ENCODE measurements around the gene GPATCH4.

The GPATCH4 gene

GRCh38 chr1:156624814-156625435 is 23.6 kb upstream of the GPATCH4 start:
- Histone ChIP-seq H3K27ac (no peak overlapping the region; the same call in 1 of the 2 replicates), H3K27me3 (ENCODE audit: insufficient read depth, low read depth, severe bottlenecking) (peaks cover 15% of the 10 kb centered on the region), H3K9me3 (ENCODE audit: severe bottlenecking) (no peaks in the 10 kb centered on the region), H3K36me3 (no peaks in the 10 kb centered on the region), H3K4me3 (ENCODE audit: low read depth, low read length) (peak overlapping the region; percentile 58)
- peak; percentile 55 for DNase-seq
- TF ChIP-seq, protein P1, sequence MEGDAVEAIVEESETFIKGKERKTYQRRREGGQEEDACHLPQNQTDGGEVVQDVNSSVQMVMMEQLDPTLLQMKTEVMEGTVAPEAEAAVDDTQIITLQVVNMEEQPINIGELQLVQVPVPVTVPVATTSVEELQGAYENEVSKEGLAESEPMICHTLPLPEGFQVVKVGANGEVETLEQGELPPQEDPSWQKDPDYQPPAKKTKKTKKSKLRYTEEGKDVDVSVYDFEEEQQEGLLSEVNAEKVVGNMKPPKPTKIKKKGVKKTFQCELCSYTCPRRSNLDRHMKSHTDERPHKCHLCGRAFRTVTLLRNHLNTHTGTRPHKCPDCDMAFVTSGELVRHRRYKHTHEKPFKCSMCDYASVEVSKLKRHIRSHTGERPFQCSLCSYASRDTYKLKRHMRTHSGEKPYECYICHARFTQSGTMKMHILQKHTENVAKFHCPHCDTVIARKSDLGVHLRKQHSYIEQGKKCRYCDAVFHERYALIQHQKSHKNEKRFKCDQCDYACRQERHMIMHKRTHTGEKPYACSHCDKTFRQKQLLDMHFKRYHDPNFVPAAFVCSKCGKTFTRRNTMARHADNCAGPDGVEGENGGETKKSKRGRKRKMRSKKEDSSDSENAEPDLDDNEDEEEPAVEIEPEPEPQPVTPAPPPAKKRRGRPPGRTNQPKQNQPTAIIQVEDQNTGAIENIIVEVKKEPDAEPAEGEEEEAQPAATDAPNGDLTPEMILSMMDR (IDR thresholded peaks at IDR 0.05; ENCODE audit: low read depth, low read length): 0 out of 2 replicates have a peak, but pooled peaks have one; percentile 9

GRCh38 chr1:156623946-156624813 is 22.9 kb upstream of the GPATCH4 start:
- DNase-seq: peak; percentile 95
- no peaks in the 10 kb centered on the region for H3K36me3 ChIP-seq
- H3K27me3 ChIP-seq (ENCODE audit: insufficient read depth, low read depth, severe bottlenecking): peaks cover 15% of the 10 kb centered on the region
- no peaks in the 10 kb centered on the region for H3K9me3 ChIP-seq (ENCODE audit: severe bottlenecking)
- no peak overlapping the region for H3K27ac ChIP-seq
- peak overlapping the region; percentile 58 for H3K4me3 ChIP-seq (ENCODE audit: low read depth, low read length)
- TF ChIP-seq, protein P1 (IDR thresholded peaks at IDR 0.05; ENCODE audit: low read depth, low read length): peak; percentile 91

DNA sequence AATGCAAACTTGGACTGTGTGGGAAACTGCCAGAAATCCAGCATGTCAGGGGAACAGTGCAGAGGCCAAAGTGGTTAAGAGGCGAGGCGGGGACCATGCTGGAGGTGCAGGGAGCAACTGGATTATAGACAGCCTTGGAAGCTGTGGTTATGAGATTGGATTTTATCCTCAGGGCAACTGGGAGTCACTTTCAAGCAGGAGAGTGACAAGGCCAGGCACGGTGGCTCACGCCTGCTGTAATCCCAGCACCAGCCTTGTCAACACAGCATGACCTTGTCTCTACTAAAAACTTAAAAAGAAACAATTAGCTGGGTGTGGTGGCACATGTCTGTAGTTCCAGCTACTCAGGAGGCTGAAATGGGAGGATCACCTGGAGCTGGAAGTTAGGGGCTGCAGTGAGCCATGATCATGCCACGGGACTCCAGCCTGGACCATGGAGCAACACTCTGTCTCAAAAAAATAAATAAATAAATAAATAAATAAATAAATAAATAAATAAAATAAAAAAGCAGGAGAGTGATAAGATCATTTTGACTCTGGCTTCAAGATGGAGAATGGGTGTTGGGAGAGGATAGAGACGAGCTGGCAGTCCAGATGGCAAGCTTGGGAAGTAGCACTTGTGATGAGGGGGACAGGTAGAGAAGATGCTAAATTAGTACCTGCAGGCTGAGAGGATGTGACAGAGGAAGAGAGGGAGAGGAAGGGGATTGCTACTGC is 21.5 kb upstream of the GPATCH4 start:
- no peak overlapping the region for H3K4me3 ChIP-seq (ENCODE audit: low read depth, low read length)

DNA sequence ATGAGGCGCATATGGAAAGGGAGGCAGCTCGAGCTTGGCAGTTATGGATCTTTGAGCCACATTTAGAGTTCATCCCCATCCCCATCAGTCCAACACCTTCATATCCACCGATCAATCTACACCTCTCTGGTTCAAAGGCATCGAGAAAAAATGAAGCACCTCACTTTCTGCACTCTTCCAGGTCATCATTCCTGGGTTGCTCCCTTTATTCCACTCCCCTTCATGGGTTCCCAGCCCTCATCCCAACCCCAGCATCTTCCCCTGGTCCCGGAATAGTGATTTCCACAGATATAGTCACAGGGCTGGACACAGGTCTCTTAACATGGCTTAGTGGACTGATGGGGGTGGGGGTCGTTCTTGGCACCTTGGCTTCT is 18.3 kb upstream of the GPATCH4 start:
- TF ChIP-seq, protein P1 (IDR thresholded peaks at IDR 0.05; ENCODE audit: low read depth, low read length): no peak
- Histone ChIP-seq H3K4me3 (ENCODE audit: low read depth, low read length) (no peak overlapping the region), H3K36me3 (no peaks in the 10 kb centered on the region), H3K9me3 (ENCODE audit: severe bottlenecking) (no peaks in the 10 kb centered on the region), H3K27me3 (ENCODE audit: insufficient read depth, low read depth, severe bottlenecking) (peaks cover 6% of the 10 kb centered on the region), H3K27ac (no peak overlapping the region)
- DNase-seq: no peak

More for the DNA sequence above, 21.5 kb upstream of the GPATCH4 start:
- H3K27ac ChIP-seq: no peak overlapping the region
- peaks cover 15% of the 10 kb centered on the region for H3K27me3 ChIP-seq (ENCODE audit: insufficient read depth, low read depth, severe bottlenecking)
- TF ChIP-seq, protein P1 (IDR thresholded peaks at IDR 0.05; ENCODE audit: low read depth, low read length): no peak
- no peaks in the 10 kb centered on the region for H3K36me3 ChIP-seq
- no peaks in the 10 kb centered on the region for H3K9me3 ChIP-seq (ENCODE audit: severe bottlenecking)
- DNase-seq: no peak

- Histone ChIP-seq H3K4me3 (ENCODE audit: low read depth, low read length) (no peak within 1 kb of the TSS), H3K9me3 (ENCODE audit: severe bottlenecking) (no peaks in the 10 kb centered on the region), H3K27ac (no peak within 1 kb of the TSS), H3K36me3 (no peaks in the 10 kb centered on the region), H3K27me3 (ENCODE audit: insufficient read depth, low read depth, severe bottlenecking) (peaks cover 4% of the 10 kb centered on the region)
- TF ChIP-seq, protein P1 (IDR thresholded peaks at IDR 0.05; ENCODE audit: low read depth, low read length): peak; percentile 95
- peak; percentile 85 for DNase-seq
Observed at GRCh38 chr1:156618853-156619581, 17.7 kb upstream of the GPATCH4 start, which contains the start of gene HAPLN2. TSS of gene HAPLN2 (plus strand) at chr1:156619415. CDS start at chr1:156623491, 4,076 bp downstream.

All from WERI-Rb-1 (cell line).